HEK293 (cell line): Measurements from ENCODE around the gene CHMP4A.
A peak's percentile ranks its signal among the peaks of the same experiment; 100 is the strongest.

Source experiments
- KLF7 ChIP-seq: fragments of 450-650 bp; formaldehyde crosslinking; IDR thresholded peaks from 2 replicates; pipeline ENCODE4 v1.5.1; 2016; ENCODE audit warnings: missing biosample characterization, missing genetic modification characterization, borderline replicate concordance
- PATZ1 ChIP-seq: fragments of 450-650 bp; formaldehyde crosslinking; IDR thresholded peaks from 2 replicates; pipeline ENCODE4 v1.5.1; 2016; ENCODE audit warnings: missing biosample characterization, missing genetic modification characterization
- PRDM10 ChIP-seq: fragments of 450-650 bp; formaldehyde crosslinking; IDR thresholded peaks from 2 replicates; pipeline ENCODE4 v1.5.1; 2016; ENCODE audit warnings: missing biosample characterization, missing genetic modification characterization
- PRDM4 ChIP-seq: fragments of 450-650 bp; formaldehyde crosslinking; IDR thresholded peaks from 2 replicates; pipeline ENCODE4 v1.5.1; 2017; ENCODE audit warnings: missing biosample characterization, missing genetic modification characterization
- REST ChIP-seq: fragments of 450-650 bp; formaldehyde crosslinking; IDR thresholded peaks from 2 replicates; pipeline ENCODE4 v1.5.1; 2016; ENCODE audit warnings: missing biosample characterization, missing genetic modification characterization
- SP7 ChIP-seq: fragments of 450-650 bp; formaldehyde crosslinking; IDR thresholded peaks from 2 replicates; pipeline ENCODE4 v1.5.1; 2016; ENCODE audit warnings: missing biosample characterization, missing genetic modification characterization
- ZFP69B ChIP-seq: fragments of 450-650 bp; formaldehyde crosslinking; IDR thresholded peaks from 2 replicates; pipeline ENCODE4 v1.5.1; 2016; ENCODE audit warnings: missing biosample characterization, missing genetic modification characterization
- ZNF292 ChIP-seq: fragments of 450-650 bp; formaldehyde crosslinking; IDR thresholded peaks from 2 replicates; pipeline ENCODE4 v1.5.1; 2016; ENCODE audit warnings: low read depth, missing biosample characterization, missing genetic modification characterization, borderline replicate concordance
- ZNF324 ChIP-seq: fragments of 450-650 bp; formaldehyde crosslinking; IDR thresholded peaks from 2 replicates; pipeline ENCODE4 v1.5.1; 2016; ENCODE audit warnings: missing biosample characterization, missing genetic modification characterization
- ZNF362 ChIP-seq: fragments of 450-650 bp; formaldehyde crosslinking; IDR thresholded peaks from 2 replicates; pipeline ENCODE4 v1.5.1; 2016; ENCODE audit warnings: missing biosample characterization, missing genetic modification characterization
- ZNF529 ChIP-seq: fragments of 450-650 bp; formaldehyde crosslinking; IDR thresholded peaks from 2 replicates; pipeline ENCODE4 v1.5.1; 2017; ENCODE audit warnings: missing genetic modification characterization, missing biosample characterization; ENCODE audit not compliant: insufficient replicate concordance
- ZNF629 ChIP-seq: fragments of 450-650 bp; formaldehyde crosslinking; IDR thresholded peaks from 2 replicates; pipeline ENCODE4 v1.5.1; 2017; ENCODE audit warnings: missing biosample characterization, missing genetic modification characterization
- ZNF660 ChIP-seq: fragments of 450-650 bp; IDR thresholded peaks from 2 replicates; pipeline ENCODE4 v1.5.1; 2018; ENCODE audit warnings: missing biosample characterization, mild to moderate bottlenecking, missing genetic modification characterization
- ZNF664 ChIP-seq: fragments of 450-650 bp; formaldehyde crosslinking; IDR thresholded peaks from 2 replicates; pipeline ENCODE4 v1.5.1; 2016; ENCODE audit warnings: missing biosample characterization, missing genetic modification characterization
- ZNF701 ChIP-seq: fragments of 450-650 bp; formaldehyde crosslinking; IDR thresholded peaks from 2 replicates; pipeline ENCODE4 v1.5.1; 2016; ENCODE audit warnings: missing biosample characterization, missing genetic modification characterization
- ZNF777 ChIP-seq: fragments of 450-650 bp; formaldehyde crosslinking; IDR thresholded peaks from 2 replicates; pipeline ENCODE4 v1.5.1; 2017; ENCODE audit warnings: missing biosample characterization, missing genetic modification characterization, borderline replicate concordance
- ZNF785 ChIP-seq: fragments of 450-650 bp; formaldehyde crosslinking; IDR thresholded peaks from 2 replicates; pipeline ENCODE4 v1.5.1; 2016; ENCODE audit warnings: missing biosample characterization, missing genetic modification characterization
- ZNF830 ChIP-seq: fragments of 450-650 bp; IDR thresholded peaks from 2 replicates; pipeline ENCODE4 v1.5.0; 2018; ENCODE audit warnings: missing biosample characterization, missing genetic modification characterization, low read depth, mild to moderate bottlenecking, moderate library complexity

CHMP4A gene

GRCh38 chr14:24160850-24161804 is 52.2 kb downstream of the CHMP4A start, which contains the start of gene IRF9 (continued):
- TF ChIP-seq PRDM10 (peak; percentile 50), ZNF701 (peak; percentile 89), ZNF660 (tag by site-specific recombination) (no peak; the same call in 1 of the 2 replicates), ZNF777 (tag by site-specific recombination) (no peak), ZNF292 (tag by site-specific recombination) (no peak), PRDM4 (tag by site-specific recombination) (no peak), ZNF529 (tag by site-specific recombination) (no peak), REST (peak; percentile 66), ZNF785 (tag by site-specific recombination) (no peak), ZFP69B (tag by site-specific recombination) (peak; percentile 74), KLF7 (tag by site-specific recombination) (peak; percentile 67), ZNF324 (peak; percentile 82; the same call in 1 of the 2 replicates), ZNF830 (tag by site-specific recombination) (no peak), ZNF362 (tag by site-specific recombination) (no peak), ZNF629 (tag by site-specific recombination) (peak; percentile 86), SP7 (tag by site-specific recombination) (peak; percentile 91), ZNF664 (tag by site-specific recombination) (no peak), PATZ1 (tag by site-specific recombination) (peak; percentile 87)
